IPS-20b (cell line): Measurements from ENCODE around the gene DPEP1.
"Not testable (repeated sequence)": the region's sequence is repeated elsewhere in the genome, so short reads cannot be mapped to it uniquely, and the experiment has no call there.

ENCODE experiments used
- H3K27ac ChIP-seq: one replicate; pipeline ENCODE4 v1.5.1; 2013; ENCODE audit warnings: low read length
- H3K27me3 ChIP-seq: 2 replicates; pipeline ENCODE4 v1.6.1; 2013; ENCODE audit warnings: mild to moderate bottlenecking, low read length, inconsistent platforms; ENCODE audit not compliant: insufficient read depth
- H3K36me3 ChIP-seq: 2 replicates; pipeline ENCODE4 v1.6.1; 2013; ENCODE audit warnings: low read depth, mild to moderate bottlenecking, inconsistent platforms, low read length, moderate library complexity; ENCODE audit not compliant: insufficient read depth
- H3K4me1 ChIP-seq: 2 replicates; pipeline ENCODE4 v1.6.1; 2013; ENCODE audit warnings: mild to moderate bottlenecking, control low read depth, inconsistent platforms, low read length, moderate library complexity; ENCODE audit not compliant: insufficient read depth
- H3K4me3 ChIP-seq: 2 replicates; pipeline ENCODE4 v1.5.1; 2013; ENCODE audit warnings: mild to moderate bottlenecking, low read length, inconsistent platforms
- H3K9ac ChIP-seq: 2 replicates; pipeline ENCODE4 v1.6.1; 2013; ENCODE audit warnings: low read depth, mild to moderate bottlenecking, inconsistent platforms, low read length, moderate library complexity
- H3K9me3 ChIP-seq: 2 replicates; pipeline ENCODE4 v1.6.1; 2013; ENCODE audit warnings: mild to moderate bottlenecking, low read depth, low read length, inconsistent platforms; ENCODE audit not compliant: insufficient read depth

The DPEP1 gene

GRCh38 chr16:89633064-89633631, 19.7 kb downstream of the DPEP1 start:
- Histone ChIP-seq H3K4me1 (no peaks in the 10 kb centered on the region), H3K27ac (no peak overlapping the region), H3K9me3 (no peaks in the 10 kb centered on the region; the same call in 1 of the 2 replicates), H3K27me3 (peaks cover 5% of the 10 kb centered on the region; the same call in 1 of the 2 replicates), H3K4me3 (no peak overlapping the region), H3K36me3 (no peaks in the 10 kb centered on the region), H3K9ac (no peak overlapping the region)

DNA sequence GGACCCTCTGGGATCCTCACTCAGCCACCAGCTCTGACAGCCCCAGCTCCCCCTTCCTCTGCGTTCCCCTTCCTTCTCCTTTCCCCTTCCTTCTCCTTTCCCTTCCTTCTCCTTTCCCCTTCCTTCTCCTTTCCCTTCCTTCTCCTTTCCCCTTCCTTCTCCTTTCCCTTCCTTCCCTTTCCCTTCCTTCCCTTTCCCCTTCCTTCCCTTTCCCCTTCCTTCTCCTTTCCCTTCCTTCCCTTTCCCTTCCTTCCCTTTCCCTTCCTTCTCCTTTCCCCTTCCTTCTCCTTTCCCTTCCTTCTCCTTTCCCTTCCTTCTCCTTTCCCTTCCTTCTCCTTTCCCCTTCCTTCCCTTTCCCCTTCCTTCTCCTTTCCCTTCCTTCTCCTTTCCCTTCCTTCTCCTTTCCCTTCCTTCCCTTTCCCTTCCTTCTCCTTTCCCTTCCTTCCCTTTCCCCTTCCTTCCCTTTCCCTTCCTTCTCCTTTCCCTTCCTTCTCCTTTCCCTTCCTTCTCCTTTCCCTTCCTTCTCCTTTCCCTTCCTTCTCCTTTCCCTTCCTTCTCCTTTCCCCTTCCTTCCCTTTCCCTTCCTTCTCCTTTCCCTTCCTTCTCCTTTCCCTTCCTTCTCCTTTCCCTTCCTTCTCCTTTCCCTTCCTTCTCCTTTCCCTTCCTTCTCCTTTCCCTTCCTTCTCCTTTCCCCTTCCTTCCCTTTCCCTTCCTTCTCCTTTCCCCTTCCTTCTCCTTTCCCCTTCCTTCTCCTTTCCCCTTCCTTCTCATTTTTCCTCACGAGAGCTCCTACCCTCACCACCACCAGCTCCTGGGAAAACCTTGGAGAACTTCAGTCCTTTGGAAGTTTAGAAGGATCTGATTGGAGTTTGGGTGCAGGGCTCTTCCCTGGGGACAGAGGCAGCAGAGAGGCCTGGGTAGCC, 21.3 kb downstream of the DPEP1 start:
- H3K9ac ChIP-seq, H3K27ac ChIP-seq: not testable (repeated sequence)

DNA sequence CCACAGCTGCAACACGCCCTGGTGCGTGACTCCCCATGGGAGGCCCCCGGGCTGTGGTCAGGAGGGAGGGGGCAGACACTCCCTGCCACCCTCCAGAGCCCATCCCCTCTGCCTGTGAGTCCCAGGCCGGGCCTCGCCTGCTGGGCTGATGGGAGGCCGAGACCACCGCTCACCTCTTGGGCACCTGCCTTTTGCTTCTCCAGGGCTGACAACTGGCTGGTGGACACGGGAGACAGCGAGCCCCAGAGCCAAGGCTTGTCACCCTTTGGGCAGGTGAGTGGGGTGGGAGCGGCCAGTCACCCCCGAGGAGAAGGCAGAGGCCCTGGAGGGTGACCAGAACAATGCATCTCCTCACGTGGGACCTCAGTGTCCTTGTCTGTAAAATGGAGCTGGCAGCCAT, 23.2 kb downstream of the DPEP1 start:
- Histone ChIP-seq H3K9me3 (no peaks in the 10 kb centered on the region), H3K27me3 (peaks cover 5% of the 10 kb centered on the region; the same call in 1 of the 2 replicates), H3K4me1 (no peaks in the 10 kb centered on the region), H3K4me3 (no peak overlapping the region), H3K36me3 (no peaks in the 10 kb centered on the region), H3K27ac (no peak overlapping the region), H3K9ac (no peak overlapping the region)

More for the DNA sequence above, 21.3 kb downstream of the DPEP1 start:
- H3K4me3 ChIP-seq, H3K27me3 ChIP-seq, H3K36me3 ChIP-seq, H3K4me1 ChIP-seq, H3K9me3 ChIP-seq: not testable (repeated sequence)

DNA sequence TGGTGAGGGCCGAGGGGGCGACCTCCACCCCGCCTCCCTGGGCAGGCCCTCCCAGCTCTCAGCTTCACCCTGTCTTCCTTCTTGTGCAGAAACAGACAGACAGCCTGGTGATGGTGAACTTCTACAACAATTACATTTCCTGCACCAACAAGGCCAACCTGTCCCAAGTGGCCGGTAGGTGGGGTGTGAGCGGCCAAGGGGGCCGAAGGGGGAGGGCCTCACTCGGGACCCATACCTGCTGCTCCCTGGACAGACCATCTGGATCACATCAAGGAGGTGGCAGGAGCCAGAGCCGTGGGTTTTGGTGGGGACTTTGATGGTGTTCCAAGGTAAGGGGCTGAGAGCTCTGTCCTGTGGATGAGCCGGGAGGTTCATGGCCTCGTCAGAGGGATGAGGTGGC, 23.9 kb downstream of the DPEP1 start:
- Histone ChIP-seq H3K4me1 (no peaks in the 10 kb centered on the region), H3K9me3 (no peaks in the 10 kb centered on the region), H3K9ac (no peak overlapping the region), H3K36me3 (no peaks in the 10 kb centered on the region), H3K27ac (no peak overlapping the region), H3K4me3 (no peak overlapping the region), H3K27me3 (peaks cover 5% of the 10 kb centered on the region; the same call in 1 of the 2 replicates)

GRCh38 chr16:89638455-89638854, 25.0 kb downstream of the DPEP1 start:
- Histone ChIP-seq H3K27me3 (peaks cover 5% of the 10 kb centered on the region; the same call in 1 of the 2 replicates), H3K27ac (no peak overlapping the region), H3K9me3 (no peaks in the 10 kb centered on the region), H3K4me1 (no peaks in the 10 kb centered on the region), H3K9ac (no peak overlapping the region), H3K36me3 (no peaks in the 10 kb centered on the region), H3K4me3 (no peak overlapping the region)

GRCh38 chr16:89639385-89639784, 25.9 kb downstream of the DPEP1 start:
- no peak overlapping the region for H3K9ac ChIP-seq
- H3K36me3 ChIP-seq = no peaks in the 10 kb centered on the region
- no peak overlapping the region for H3K27ac ChIP-seq
- no peaks in the 10 kb centered on the region for H3K9me3 ChIP-seq
- H3K27me3 ChIP-seq = peaks cover 5% of the 10 kb centered on the region; the same call in 1 of the 2 replicates
- no peak overlapping the region for H3K4me3 ChIP-seq
- H3K4me1 ChIP-seq = no peaks in the 10 kb centered on the region

- H3K9me3 ChIP-seq = no peaks in the 10 kb centered on the region
- no peak overlapping the region for H3K4me3 ChIP-seq
- no peaks in the 10 kb centered on the region for H3K27me3 ChIP-seq
- no peak overlapping the region for H3K27ac ChIP-seq
- H3K36me3 ChIP-seq = peaks cover 18% of the 10 kb centered on the region
- no peak overlapping the region for H3K9ac ChIP-seq
- H3K4me1 ChIP-seq = no peaks in the 10 kb centered on the region
These were observed 28.1 kb downstream of the DPEP1 start for GRCh38 chr16:89641458-89642119.

DNA sequence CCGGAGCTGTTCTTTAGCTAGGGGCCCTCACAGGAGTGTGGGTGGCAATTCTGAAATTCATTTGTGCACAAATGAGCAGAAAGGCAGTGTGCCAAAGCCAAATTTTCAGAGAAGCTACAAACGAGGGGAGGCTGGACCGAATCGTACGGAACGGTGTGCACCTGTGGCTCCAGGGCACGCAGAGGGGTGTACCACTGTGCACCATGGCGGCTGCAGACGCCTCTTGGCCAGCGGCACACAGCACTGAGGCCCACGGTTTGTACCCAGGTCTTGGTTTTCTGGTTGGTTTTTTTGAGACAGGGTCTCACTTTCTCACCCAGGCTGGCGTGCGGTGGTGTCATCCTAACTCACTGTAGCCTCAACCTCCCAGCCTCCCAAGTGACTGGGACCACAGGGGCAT, 29.1 kb downstream of the DPEP1 start:
- H3K9me3 ChIP-seq = no peaks in the 10 kb centered on the region
- H3K4me3 ChIP-seq = no peak overlapping the region
- H3K9ac ChIP-seq = no peak overlapping the region
- no peaks in the 10 kb centered on the region for H3K4me1 ChIP-seq
- no peak overlapping the region for H3K27ac ChIP-seq
- H3K36me3 ChIP-seq = peaks cover 23% of the 10 kb centered on the region
- H3K27me3 ChIP-seq = no peaks in the 10 kb centered on the region

GRCh38 chr16:89643769-89644300, 30.4 kb downstream of the DPEP1 start:
- Histone ChIP-seq H3K36me3 (peaks cover 23% of the 10 kb centered on the region), H3K4me3 (no peak overlapping the region)

GRCh38 chr16:89645122-89645521, 31.7 kb downstream of the DPEP1 start:
- H3K9ac ChIP-seq = no peak overlapping the region
- H3K36me3 ChIP-seq = peaks cover 23% of the 10 kb centered on the region
- H3K27me3 ChIP-seq = no peaks in the 10 kb centered on the region
- no peaks in the 10 kb centered on the region for H3K4me1 ChIP-seq
- H3K9me3 ChIP-seq = no peaks in the 10 kb centered on the region
- H3K27ac ChIP-seq = no peak overlapping the region
- H3K4me3 ChIP-seq = no peak overlapping the region

More at GRCh38 chr16:89643769-89644300, 30.4 kb downstream of the DPEP1 start:
- no peaks in the 10 kb centered on the region for H3K9me3 ChIP-seq
- H3K27ac ChIP-seq = no peak overlapping the region
- H3K27me3 ChIP-seq = no peaks in the 10 kb centered on the region
- no peaks in the 10 kb centered on the region for H3K4me1 ChIP-seq
- no peak overlapping the region for H3K9ac ChIP-seq

- peaks cover 28% of the 10 kb centered on the region for H3K36me3 ChIP-seq
- no peak overlapping the region for H3K9ac ChIP-seq
- no peaks in the 10 kb centered on the region for H3K4me1 ChIP-seq
- H3K4me3 ChIP-seq = no peak overlapping the region
- H3K9me3 ChIP-seq = no peaks in the 10 kb centered on the region
- no peak overlapping the region for H3K27ac ChIP-seq
- H3K27me3 ChIP-seq = no peaks in the 10 kb centered on the region
These were observed 32.8 kb downstream of the DPEP1 start for GRCh38 chr16:89646270-89646669.
